ENCODE data around the gene SORCS3.

Gene SORCS3

DNA sequence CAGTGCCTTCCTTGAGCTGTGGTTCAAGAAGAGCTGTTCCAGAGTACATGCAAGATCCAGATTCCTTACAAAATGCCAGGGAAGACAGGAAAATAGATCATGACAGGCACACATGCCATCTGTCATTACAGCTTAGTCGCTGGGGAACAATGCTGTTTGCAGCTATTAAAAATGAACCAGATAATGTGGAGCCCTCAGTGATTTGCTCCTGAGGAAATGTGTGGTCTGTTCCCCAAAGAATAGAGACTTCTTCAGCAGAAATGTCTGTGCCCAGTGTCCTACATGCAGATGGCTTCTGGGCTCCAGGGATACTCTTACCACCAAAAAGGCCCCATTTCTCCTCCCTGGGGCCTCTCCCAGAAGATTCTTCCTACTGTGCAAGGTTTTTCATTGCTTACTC lies 627.9 kb downstream of the SORCS3 start:
- Histone ChIP-seq H3K4me3 (no peak overlapping the region), H3K27ac (no peak overlapping the region)

DNA sequence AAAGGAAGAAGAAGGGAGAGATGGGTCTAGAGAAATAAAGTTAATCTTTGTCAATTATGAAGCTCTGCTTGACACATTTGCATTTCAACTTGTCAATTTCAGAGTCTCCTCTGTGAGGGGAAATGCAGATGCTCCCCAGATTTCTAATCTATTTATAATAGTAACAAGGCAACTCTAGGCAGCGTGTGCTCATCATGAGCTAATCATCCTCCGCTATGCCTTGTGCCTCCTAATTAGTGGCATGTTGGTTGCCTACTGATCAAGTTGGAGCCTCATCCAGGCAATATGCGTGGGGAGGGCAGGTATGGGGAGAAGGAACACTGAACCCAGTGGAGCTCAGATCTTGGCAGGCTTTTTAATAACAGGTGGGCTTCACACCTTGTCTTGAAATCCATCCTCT lies 628.6 kb downstream of the SORCS3 start:
- H3K4me3 ChIP-seq, result no peak overlapping the region
- no peak overlapping the region for H3K27ac ChIP-seq

DNA sequence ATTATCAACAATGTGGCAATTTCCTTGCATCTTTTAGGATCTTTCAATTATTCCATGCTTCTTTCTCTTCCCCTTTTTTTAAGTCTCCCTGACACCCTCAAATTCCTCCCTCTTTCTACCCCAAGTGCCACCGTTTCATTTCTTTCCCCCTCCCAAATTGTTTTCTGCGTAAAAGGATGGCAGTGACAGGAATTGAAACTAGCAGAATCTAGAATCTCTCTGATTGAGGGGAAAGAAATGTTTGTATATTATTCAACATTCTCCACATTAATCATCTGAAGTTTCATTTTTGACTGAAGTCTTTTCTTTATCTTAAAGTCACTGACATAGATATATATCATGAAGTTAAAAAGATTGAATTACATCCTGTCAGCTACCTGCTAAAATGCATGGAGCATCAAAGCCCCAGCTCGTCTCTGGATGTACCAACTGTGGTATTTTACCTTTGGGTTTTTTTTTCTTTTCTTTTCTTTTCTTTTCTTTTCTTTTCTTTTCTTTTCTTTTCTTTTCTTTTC lies 633.5 kb downstream of the SORCS3 start:
- no peak overlapping the region for H3K27ac ChIP-seq
- H3K4me3 ChIP-seq, result no peak overlapping the region

DNA sequence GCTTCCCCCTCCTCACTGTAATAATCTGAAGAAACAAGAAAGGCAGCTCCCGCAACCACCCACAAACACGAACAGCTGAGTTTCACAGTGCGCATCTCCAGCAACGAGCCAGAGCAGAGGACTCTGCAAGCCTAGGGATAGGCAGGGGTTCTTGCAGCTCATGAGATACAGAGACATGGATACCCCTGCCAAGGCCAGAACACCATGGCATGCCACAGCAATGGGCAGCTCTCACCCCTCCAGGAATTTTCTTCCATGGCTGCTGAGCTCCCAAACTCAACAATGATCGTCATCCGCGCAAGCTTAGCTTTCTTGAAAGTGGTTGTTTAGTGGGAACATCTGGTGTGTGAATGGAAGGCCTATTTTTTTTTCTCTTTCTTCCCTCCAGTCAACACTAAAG lies 637.3 kb downstream of the SORCS3 start:
- Histone ChIP-seq H3K4me3 (no peak overlapping the region), H3K27ac (no peak overlapping the region)

DNA sequence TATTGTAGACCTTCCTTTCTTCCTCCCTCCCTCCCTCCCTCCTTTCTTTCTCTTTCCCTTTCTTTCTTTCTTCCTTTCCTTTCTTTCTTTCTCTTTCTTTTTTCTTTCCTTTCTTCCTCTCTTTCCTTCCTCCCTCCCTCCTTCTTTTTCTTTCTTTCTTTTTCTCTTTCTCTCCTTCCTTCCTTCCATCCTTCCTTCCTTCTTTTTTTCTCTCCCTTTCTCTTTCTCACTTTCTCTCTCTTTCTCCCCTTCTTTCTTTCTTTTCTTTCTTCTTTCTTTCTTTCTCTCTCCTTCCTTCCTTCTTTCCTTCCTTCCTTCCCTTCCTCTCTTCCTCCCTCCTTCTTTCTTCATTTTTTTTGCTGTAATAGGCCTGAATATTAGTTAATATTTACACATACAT lies 638.0 kb downstream of the SORCS3 start:
- no peak overlapping the region for H3K27ac ChIP-seq
- H3K4me3 ChIP-seq, result no peak overlapping the region

DNA sequence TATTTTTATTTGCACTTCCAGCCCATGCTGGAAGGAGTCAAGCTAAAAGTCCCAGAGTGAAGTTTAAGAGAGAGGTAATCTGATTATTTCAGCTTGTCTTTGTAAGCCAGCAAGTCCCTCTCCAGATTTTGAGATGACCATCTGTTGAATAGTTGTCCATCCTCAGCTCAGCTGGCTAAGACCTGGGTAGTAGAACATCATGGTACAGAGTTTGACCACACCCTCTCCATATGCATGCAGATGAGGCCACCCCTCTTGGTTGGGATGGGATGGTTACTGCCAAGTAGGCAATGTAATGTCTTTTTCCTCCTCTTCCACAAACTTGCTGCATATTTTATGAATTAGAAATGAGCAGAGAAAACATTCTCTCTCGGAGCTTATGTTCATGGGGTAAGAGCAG lies 639.8 kb downstream of the SORCS3 start:
- H3K27ac ChIP-seq, result no peak overlapping the region

DNA sequence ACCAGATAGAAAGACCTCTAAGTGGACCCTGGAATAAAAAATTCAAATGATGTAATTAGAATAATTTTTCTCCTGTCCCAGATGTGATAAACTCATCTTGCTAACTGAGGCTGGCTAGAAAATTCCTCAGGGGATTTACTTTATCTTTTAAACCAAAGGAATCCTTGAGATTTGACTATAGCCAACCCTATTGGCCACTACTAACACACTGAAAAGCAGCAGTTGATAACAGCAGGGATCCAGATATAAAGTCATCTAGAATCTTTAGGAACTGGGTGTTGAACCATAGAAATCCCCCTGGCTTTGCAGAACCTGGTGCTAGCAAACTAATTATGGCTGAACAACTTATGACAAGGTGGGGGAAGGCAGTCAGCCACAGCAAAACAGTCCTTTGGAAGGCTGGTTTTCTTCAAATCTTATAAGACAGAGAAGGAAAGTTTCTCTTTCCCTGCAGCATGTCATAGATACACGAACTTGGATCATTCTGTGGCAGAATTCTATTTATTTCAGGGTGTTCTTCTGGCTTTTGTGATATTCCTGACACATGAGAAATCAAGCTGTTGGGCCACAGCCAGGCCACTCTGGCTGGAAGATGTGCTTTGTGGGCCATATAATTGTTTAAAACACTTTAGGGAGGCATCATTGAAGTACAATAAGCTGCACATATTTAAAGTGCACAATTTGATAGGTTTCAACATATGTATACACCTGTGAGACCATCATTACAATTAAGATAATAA lies 643.6 kb downstream of the SORCS3 start:
- Histone ChIP-seq H3K27ac (no peak overlapping the region), H3K4me3 (no peak overlapping the region)

More for the DNA sequence above, 639.8 kb downstream of the SORCS3 start:
- no peak overlapping the region for H3K4me3 ChIP-seq

DNA sequence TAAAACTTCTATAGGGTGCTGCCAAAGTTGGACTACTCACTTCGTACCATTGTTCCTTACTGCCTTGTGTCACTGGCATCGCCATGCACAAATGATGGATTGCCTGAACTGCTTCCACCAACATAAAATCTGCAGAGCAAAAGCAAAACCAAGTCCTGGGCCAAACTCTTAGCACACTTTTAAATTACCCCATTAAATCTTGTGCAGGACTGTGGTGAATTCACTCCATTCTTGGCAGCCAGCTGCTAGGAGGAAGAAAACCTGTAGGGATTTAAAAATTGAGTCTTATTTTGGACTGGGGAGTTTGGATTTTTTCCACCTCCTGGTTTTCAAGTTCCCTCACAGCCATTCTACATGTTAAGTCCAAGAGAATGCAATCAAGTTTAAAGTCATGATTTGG lies 646.9 kb downstream of the SORCS3 start:
- Histone ChIP-seq H3K27ac (no peak overlapping the region), H3K4me3 (no peak overlapping the region)

DNA sequence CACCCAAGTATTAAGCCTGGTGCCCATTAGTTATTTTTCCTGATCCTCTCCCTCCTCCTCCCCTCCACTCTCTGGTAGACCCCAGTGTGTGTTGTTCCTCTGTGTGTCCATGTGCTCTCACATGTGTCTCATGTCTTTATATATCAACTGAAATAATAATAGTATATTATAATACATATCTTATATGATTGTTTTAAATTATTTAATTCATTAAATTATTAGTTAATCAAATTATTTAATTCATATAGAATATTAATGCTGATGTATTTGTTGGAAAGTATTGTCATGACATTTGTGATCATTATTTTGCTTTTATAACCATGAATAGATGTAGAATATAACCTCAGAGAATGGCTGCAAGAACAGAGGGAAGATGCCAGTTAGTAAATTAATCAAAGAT lies 647.5 kb downstream of the SORCS3 start:
- H3K27ac ChIP-seq, result no peak overlapping the region

DNA sequence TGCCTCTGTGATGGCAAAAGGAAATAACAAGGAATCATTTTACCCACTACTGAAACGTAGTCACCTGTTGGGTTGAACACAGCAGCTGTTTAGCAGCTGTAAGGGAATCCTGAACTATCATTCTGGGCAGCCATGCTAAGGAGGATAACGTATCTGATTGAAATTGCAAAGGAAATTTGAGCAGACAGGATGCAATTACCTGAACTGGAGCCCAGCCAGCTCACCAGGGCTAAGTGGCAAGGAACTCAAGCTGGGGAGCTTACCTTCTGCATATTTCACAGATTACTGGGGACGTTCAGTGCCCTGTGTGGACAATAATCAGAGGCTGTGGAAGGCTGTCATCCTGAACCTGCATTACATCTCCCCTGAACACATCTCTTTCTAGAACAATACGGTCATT lies 650.5 kb downstream of the SORCS3 start:
- H3K4me3 ChIP-seq, result no peak overlapping the region
- no peak overlapping the region for H3K27ac ChIP-seq

More for the DNA sequence above, 647.5 kb downstream of the SORCS3 start:
- H3K4me3 ChIP-seq, result no peak overlapping the region

DNA sequence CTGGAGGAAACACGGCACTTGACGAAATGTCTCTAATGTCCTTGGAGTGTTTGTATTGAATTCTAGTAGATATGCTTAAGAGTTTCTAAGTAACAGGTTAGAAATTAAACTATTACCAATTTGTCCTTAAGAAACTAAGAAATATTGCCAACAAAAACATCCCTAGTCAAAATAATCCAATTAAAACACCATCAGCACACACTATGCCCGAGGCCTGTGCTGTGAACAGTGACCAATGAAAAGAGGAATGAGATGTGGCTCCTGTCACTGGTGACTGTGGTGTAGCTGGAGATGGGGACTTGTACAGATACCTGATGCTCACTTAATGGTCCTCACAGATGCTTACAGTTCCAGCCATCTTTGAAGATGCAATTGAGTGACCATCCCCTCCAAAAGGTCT lies 651.1 kb downstream of the SORCS3 start:
- H3K27ac ChIP-seq, result no peak overlapping the region
- H3K4me3 ChIP-seq, result no peak overlapping the region

Data from skin epidermis (tissue), 12 donors.